Neural progenitor cell (in vitro differentiated cells): ENCODE results near the gene CNTNAP2.

Source experiments
- EZH2 ChIP-seq: fragments of 200-600 bp; sonication (generic); IDR thresholded peaks from 2 replicates; pipeline ENCODE4 v1.6.1; 2017; ENCODE audit warnings: antibody characterized with exemption, mild to moderate bottlenecking, moderate library complexity
- EZH2phosphoT487 ChIP-seq: fragments of 200-600 bp; sonication (generic); IDR thresholded peaks from 2 replicates; pipeline ENCODE4 v1.6.1; 2017; ENCODE audit warnings: antibody characterized with exemption
- TF ChIP-seq, protein P1 (sequence below): fragments of 200-600 bp; sonication (generic); IDR thresholded peaks from 2 replicates; pipeline ENCODE4 v1.5.1; 2017; ENCODE audit warnings: antibody characterized with exemption, mild to moderate bottlenecking

- TF ChIP-seq, protein P1, sequence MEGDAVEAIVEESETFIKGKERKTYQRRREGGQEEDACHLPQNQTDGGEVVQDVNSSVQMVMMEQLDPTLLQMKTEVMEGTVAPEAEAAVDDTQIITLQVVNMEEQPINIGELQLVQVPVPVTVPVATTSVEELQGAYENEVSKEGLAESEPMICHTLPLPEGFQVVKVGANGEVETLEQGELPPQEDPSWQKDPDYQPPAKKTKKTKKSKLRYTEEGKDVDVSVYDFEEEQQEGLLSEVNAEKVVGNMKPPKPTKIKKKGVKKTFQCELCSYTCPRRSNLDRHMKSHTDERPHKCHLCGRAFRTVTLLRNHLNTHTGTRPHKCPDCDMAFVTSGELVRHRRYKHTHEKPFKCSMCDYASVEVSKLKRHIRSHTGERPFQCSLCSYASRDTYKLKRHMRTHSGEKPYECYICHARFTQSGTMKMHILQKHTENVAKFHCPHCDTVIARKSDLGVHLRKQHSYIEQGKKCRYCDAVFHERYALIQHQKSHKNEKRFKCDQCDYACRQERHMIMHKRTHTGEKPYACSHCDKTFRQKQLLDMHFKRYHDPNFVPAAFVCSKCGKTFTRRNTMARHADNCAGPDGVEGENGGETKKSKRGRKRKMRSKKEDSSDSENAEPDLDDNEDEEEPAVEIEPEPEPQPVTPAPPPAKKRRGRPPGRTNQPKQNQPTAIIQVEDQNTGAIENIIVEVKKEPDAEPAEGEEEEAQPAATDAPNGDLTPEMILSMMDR: no peak
- TF ChIP-seq EZH2phosphoT487 (no peak), EZH2 (no peak)
Measured at GRCh38 chr7:146129997-146130396, 13.4 kb downstream of the CNTNAP2 start.
